ENCODE results near the gene TENT4A.
"Not testable (repeated sequence)": the region's sequence is repeated elsewhere in the genome, so short reads cannot be mapped to it uniquely, and the experiment has no call there.

- not testable (repeated sequence) for TF ChIP-seq CTCF (IDR thresholded peaks at IDR 0.05 in 4 of 5, conservative IDR thresholded peaks at IDR 0.05 in 1 of 5); POLR2A (IDR thresholded peaks at IDR 0.05)
Observed at GRCh38 chr5:6668717-6669116, 44.5 kb upstream of the TENT4A start.
